GF-D8 (cell line): ENCODE data around the gene GPC6.

Source experiments
- DNase-seq: peaks from one replicate; lab custom pipeline; 2025; lab: John Stamatoyannopoulos, UW

The GPC6 gene

DNA sequence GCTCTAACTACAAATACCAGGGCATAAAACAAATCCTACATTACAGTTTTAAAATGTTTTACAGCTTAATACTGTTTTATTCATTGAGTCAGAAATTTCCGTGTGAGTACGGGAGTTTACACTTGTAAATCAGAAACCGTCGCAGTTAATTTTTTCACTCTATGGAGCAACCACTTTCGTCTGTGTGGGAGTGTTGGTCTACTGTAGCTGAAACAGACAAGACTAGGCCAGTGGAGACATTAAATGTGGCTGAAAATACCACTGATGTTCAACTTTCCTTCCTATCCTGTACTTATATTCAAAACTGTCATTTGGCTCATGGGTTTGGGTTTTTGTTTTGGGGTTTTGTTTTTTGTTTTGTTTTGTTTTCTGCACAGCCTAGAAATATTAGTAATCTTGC, 984.2 kb downstream of the GPC6 start:
- no peak for DNase-seq

DNA sequence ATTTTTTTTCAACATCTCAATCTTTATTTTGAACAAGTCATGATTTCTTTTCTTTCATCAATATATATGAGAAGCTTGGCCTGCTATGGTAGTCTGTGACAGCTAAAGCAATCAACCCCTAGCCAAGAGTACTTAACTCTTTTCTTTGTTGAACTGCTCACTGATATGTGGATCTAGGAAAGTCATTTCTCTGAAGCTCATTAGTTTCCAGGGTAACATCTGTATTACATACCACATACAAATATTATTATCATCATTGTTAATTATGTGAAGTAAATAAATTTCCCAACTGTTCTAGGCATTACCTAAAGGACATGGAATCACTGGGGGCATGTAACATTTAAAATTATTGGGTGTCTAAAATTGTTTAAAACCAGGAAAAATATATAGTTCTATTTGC, 985.6 kb downstream of the GPC6 start:
- no peak for DNase-seq

DNA sequence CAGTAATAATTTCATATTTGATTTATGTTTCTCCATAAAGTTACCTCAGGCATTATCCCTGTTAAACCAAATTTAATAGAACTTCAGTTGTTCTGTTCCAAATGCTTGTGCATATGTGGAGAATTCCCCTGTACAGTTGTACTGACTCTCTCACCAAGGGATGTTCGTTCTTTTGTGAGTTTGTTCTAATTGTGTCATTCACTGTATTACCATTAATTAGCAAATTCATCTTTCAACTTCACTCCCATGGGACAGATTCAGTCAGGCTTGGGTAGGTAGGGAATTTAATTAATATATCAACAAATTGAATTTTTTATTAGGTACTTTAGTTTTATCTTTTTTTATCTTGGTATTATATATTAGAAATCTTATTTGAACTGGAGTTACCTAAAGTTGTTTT, 987.5 kb downstream of the GPC6 start:
- DNase-seq: no peak

DNA sequence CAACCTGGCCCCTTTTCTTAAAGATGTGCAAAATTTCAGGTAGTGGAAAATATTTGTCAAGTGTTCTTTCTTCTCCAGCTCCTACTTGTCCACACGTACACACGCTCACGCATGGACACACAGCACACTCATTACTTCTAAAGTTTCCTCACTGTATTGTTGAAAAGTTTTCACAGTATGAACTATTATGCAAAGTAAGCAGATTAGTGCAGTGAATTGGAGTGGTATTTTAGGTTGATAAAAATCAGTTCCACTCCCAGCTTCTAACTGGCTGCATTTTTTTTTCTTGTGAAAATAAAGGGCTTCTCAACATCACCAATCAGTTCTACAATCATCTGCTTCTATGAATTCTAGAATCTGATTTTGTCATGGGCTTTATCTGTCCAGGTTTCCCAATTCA, 988.4 kb downstream of the GPC6 start:
- DNase-seq: no peak

DNA sequence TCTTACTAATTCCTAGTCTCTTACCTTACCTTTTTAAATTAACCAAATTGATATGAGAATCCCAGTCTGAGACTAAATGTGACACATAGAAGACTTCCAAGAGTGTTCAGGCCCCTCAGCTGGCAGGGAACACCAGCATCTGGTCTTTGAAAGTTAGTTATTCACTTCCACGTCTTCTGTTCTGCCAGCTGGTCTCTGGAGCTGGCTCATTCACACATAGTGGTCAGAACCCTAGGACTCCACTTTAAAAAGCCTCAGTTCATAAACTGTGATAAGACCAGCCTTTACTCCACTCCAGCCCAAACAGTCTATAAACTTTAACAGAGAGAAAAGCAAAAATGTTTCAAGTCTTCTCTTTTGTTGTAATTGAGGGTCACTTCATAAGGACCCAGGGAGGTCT, 989.9 kb downstream of the GPC6 start:
- DNase-seq: no peak

DNA sequence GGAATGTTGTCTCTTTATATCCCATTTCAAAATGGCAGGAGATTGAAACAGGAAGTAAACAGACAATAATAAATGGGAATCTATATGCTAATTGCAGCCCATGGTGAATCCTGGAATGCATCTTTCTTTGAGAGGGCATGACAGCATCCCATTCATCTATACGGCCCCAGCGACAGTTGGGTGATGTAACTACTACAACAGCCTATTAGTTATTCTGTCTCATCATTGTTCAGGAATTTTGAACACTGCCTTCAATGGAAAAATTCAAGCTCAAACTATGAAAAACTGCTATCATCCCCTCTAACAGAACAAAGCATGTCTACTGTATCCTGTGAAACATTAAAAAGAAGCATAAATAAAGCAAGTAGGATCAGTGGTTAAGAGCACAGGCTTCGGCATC, 990.8 kb downstream of the GPC6 start:
- DNase-seq: no peak

DNA sequence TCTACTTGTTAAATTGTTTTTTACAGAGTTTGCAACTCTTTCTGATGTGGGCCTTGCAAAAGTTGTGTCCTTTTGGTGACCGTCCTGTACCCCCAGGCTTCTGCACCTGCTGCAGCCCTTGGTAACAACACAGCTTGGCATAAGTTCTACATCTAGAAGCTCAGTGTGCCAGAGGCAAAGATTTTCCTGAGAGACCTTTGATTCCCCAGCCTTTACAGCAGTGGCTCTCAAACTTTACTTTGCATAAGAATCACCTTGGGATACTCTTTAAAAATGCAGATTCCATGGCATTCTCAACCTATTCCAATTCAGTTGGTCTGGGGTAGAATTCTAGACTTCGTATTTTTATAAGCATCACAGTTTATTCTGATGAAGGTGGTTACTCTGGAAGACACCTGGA, 991.9 kb downstream of the GPC6 start:
- DNase-seq: no peak

DNA sequence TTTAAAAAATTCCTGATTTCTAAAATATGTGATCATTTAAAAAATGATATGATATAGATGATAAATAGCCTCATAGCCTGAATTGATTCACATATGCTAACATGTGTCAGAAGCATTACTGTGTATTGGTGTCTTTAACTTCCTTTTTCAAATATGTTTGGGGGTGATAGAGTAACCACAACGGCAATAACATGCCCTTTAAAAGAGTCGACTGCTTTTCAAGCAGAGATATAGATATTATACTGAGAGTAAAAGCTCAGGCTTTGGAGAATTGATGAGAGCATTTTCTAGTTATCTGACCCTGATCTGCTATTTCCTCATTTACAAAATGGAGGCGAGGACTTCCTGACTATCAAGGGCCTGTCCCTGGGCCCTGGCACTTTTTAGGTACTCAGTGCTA, 992.3 kb downstream of the GPC6 start:
- no peak for DNase-seq

DNA sequence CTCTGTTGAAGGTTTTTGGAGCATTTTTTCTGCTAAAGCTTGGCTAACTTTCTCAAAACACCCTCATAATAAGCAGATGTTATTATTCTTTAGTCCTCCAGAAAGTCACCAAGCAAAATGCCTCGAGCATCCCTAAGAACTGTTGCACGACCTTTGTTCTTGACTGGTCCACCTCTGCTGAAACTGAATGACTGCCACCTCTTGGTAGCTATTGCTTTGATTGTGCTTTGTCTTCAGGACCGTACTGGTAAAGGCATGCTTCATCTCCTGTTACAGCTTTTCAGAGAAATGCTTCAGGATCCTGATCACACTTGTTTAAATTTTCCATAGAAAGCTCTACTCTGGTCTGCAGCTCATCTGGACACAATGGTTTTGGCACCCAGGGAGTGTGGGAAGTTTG, 998.1 kb downstream of the GPC6 start:
- no peak for DNase-seq

DNA sequence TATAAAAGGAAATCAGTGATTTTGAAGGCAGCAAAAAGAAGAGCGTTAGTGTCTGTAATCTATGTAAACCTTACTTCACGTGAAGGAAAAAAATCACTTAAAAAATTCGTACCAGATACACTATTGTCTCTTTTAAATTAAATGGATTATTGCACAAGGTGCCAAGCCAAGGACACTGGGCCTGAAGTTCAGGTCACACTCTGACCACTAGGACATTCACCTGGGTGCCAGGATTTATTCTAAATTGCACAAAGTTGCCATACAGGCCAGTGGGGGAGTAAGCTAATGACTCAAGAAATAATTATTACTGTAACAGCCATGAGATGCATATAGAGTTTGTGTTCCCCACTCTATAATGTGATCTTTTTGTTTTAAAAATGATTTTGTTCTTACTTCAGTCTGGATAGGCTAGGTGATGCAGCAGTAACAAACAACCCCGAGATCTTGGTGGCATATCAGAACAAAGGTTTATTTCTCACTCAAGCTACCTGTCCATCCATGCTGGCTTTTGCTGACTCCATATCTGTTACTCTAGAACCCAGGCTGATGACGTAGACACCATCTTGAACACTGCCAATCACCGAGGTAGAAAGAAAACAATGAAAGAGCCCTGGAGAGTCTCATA, 1000.8 kb downstream of the GPC6 start:
- DNase-seq: no peak

DNA sequence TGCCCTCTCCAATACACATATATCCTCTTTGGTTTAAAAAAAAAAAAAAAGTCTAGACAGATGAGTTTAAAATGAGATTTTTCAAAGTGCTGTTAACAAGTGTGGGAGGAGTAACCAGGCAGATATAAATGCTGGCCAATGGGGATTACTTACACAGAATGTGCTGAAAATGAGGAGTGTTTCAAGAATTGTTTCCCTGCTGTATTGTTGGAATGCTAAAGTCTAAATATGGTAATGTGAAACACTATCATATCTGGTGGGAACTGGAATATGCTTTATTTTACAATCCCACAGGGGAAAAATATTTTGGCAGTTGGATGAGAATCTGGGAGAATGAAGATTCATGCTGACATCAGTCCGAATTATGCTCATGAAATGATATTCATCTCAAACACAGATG, 1002.2 kb downstream of the GPC6 start:
- no peak for DNase-seq

DNA sequence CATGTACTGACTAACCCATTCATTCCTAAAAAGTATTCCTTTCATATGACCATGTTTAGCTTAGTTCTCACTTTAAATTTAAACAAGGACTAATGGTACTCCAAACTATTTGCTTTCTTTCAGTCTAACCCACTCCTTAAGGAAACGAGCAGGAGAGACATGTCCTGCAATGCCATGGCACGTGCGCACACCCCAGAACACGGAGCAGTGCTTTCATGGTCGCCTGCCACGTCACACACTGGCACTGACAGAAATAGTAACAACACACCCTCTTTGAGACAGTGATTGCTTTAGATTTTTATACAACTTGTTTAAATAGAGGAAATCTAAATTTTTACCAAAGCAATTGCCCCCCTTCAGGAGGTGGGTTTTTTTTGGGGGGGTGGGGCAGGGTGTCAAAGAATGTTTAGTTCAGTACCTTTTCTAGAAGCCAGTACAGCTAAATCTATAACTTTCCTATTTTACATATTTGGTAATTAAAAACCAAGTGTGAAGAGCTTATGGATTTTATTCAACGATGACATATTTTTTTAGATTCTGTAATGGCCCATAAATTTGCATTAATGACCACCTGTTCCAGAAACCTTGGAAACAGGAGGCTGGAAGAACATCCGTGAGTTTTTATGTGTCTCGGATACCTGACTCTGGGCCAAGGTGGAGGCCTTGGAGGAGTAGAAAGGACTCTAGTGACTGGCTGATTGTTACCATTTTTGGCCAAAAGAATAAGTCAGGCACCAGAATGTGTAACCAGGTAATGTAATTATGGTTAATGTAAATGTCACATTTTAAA, 1005.7 kb downstream of the GPC6 start:
- DNase-seq: no peak

DNA sequence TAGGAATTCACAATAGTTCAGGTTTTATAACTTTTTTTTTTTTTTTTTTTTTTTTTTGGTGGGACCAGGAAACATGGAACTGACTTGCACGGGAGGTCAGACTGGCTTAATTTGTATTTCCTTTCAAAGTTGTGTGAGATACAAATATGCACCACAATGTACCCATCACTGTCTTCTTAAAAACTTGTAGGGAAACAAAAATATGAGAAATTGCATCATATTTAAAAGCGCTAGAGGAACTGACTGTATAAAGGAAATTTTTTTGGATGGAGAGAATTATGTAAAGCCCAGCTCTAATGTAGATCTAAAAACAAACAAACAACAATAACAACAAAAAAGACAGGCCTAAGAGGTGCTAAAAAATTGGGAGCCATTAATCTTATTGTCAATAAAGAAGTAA, 1006.3 kb downstream of the GPC6 start:
- no peak for DNase-seq

DNA sequence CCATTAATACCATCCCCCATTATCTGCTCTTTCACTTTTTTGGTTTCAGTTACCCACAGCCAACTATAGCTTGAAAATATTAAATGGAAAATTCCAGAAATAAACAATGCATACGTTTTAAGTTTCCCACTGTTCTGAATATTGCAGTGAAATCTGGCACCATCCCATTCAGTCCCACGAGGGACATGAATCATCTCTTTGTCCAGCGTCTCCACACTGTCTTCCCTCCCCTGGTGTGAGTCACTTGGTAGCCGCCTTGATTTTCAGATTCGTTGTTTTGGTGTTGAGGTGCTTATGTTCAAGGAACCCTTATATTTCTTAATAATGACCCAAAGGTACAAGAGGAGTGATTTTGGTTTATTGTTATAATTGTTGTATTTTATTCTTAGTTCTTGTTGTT, 1006.8 kb downstream of the GPC6 start:
- DNase-seq: no peak

DNA sequence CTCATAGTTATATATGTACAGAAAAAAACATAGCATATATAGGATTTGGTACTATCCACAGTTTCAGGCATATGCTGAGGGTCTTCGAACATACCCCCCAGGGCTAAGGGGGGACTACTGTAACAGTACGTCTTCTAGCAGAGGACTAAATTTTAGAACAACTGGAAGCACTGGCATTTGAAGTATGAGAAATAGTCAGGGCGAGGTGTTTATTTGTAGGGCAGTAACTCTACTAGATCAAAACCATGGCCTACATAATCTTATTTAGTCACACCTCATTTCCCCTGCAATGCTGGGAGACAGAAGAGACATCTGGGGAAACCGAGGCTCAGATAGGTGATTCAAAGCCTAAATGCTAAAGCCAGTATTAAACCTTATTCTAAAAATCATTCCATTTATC, 1007.2 kb downstream of the GPC6 start:
- no peak for DNase-seq

DNA sequence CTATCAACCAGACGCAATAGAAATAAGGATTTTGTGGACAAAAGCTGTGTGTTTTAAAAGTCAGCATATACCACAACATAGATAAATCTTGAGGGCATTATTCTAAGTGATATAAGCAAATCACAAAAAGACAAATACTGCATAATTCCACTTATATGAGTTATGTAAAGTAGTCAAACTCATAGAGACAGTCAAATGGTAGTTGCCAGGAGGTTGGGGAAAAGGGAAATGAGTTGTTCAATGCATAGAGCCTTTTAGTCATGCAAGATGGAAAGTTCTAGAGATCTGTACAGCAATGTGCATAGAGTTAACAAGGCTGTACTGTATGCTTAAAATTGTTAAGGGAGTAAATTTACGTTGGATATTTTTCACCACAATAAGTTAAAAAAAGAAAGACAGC, 1008.1 kb downstream of the GPC6 start:
- no peak for DNase-seq

DNA sequence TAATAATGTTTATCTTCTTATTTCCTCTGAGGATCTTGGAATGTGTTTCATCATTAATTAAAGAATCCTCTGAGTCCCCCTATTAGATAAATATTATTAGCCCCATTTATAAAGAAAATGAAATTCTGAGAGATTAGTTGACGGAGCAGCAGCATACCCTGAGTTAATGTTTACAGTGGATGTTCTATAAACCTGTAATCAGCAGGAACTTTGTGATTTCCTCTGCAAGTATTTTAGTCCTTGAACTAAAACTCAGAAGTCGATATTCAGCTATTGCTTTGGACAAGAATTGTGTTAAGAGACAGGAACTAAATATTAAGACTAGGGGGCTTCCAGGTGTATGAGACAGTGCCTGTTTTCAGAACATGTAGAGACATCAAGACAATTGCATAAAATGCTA, 1009.5 kb downstream of the GPC6 start:
- DNase-seq: no peak

DNA sequence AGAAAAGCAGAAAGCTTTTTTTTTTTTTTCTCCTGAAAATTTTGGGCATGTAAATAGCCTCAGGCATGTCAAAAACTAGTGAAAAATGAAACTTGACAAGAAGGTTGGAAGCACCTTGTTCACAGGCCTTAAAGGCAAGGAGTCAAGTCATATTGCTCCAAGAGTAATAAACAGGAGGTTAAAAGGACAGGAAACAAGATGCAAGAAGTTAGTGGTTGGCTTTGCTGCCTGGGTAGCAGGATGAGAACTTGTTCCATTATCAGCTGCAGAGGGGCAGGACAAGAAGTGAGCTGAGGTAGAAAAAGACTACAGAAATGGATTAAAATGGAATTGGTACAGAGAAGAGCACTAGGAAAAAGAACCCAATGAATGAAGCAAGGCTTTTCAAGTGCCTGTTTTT, 1010.3 kb downstream of the GPC6 start:
- no peak for DNase-seq

DNA sequence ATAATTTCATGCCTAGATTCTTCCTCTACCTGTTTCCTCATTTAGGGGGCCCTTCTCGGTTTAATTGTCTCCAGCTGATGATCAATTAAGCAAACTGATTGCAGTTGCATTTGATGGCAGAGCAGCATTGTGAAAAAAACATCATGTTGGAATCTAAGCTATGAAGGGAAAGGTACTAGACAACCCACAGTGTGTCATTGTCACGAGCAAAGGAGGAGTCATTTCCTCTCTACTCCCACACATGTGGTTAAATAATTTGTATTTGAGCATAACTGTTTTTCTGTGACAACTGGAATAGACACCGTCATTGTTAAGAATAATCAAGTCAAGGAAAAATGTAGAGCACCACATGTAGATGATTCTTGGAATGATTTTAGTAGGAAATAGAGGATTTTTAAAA, 1012.5 kb downstream of the GPC6 start:
- no peak for DNase-seq

DNA sequence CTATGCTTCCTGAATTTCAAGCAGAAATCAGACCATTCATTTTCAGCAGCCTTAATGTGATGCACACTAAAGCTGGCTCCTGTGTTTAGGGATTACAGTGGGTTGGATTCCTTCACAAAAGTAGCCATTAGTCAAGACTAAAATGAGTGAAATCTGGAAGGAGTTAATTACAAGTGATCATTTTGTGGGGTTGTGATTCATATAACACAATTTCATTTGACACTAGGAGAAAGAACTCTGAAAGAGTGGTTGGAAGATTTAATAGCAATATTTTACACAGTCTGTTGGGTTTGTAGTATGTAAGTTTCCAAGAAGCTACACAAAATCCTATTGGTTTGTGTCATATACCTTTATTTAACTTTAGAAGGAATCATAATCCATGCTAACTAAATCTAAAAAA, 1015.9 kb downstream of the GPC6 start:
- no peak for DNase-seq

DNA sequence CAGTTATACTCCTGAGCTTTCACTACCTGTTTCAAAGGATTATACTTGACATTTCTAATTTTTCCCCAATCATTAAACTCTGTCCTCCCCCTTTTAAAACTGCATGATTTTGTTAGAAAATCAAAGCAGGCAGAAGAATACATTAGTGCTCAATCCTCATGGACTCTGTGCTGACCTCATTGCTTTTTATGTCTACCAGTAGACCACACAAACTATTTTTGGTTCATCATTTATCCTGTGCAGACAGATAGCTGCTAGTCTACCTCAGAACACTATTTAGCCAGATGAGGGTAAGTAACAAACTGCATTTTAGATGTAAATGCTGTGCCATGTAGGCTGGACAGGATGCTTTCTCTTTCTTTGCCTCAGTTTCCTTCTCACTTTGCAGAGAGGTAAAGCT, 1016.9 kb downstream of the GPC6 start:
- no peak for DNase-seq

DNA sequence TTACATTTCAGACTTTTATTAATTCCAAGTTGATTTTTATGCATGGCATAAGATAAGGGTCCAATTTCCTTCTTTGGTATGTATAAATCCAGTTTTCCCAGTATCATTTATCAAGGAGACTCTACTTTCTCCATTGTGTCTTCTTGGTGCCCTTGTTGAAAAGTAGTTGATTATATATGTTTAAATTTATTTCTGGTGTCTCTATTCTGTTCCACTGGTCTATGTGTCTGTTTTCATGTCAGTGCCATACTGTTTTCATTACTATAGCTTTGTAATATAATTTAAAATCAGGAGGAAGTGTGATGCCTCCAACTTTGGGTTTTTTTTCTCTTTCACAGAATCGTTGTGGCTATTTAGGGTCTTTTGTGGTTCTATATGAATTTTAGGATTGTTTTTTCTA, 1019.9 kb downstream of the GPC6 start:
- no peak for DNase-seq

DNA sequence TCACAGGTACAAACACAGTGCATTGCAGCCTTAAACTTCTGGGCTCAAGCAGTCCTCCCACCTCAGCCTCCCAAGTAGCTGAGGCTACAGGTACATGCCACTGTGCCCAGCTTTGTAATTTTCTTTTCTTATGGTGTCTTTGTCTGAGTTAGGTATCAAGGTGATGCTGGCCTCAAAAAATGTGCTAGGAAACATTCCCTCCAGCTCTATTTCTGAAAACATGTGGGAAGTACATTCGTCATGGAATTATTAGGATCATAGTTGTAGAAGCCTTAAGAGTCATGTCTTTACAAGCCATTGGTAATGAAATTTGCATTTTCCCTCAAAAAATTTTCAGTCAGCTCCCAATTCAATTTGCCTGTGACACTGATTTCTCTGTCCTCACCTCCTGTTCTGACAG, 1021.3 kb downstream of the GPC6 start:
- DNase-seq: no peak
